CD4-positive, alpha-beta T cell treated with Interleukin-12 subunit alpha and Interleukin-12 subunit beta, for 1 hour (primary cell): ENCODE data around the gene ZNFX1.

Experiments used
- DNase-seq: peaks from one replicate; pipeline ENCODE4 v3.0.0-alpha.2; 2020

The ZNFX1 gene

GRCh38 chr20:49291200-49291599 is 13.3 kb upstream of the ZNFX1 start:
- no peak for DNase-seq

- DNase-seq, result no peak
Observed at GRCh38 chr20:49290608-49291191, 12.8 kb upstream of the ZNFX1 start.

GRCh38 chr20:49288784-49289696 is 11.2 kb upstream of the ZNFX1 start:
- no peak for DNase-seq

- DNase-seq, result no peak
Observed at GRCh38 chr20:49288250-49288751, 10.4 kb upstream of the ZNFX1 start.

GRCh38 chr20:49287555-49288249 is 9.8 kb upstream of the ZNFX1 start:
- DNase-seq, result no peak

- no peak for DNase-seq
Observed at GRCh38 chr20:49286689-49287551, 9.1 kb upstream of the ZNFX1 start.

GRCh38 chr20:49285813-49286494 is 8.1 kb upstream of the ZNFX1 start:
- DNase-seq, result no peak

- DNase-seq, result no peak
Observed at GRCh38 chr20:49285233-49285668, 7.4 kb upstream of the ZNFX1 start.

- DNase-seq, result no peak
Observed at GRCh38 chr20:49284818-49285217, 7.0 kb upstream of the ZNFX1 start.

GRCh38 chr20:49283703-49284625 is 6.1 kb upstream of the ZNFX1 start:
- no peak for DNase-seq

- peak; percentile 40 for DNase-seq
Observed at GRCh38 chr20:49283176-49283702, 5.4 kb upstream of the ZNFX1 start.

- DNase-seq, result no peak
Observed at GRCh38 chr20:49282584-49283171, 4.8 kb upstream of the ZNFX1 start.

- no peak for DNase-seq
Observed at GRCh38 chr20:49281913-49282467, 4.1 kb upstream of the ZNFX1 start.

GRCh38 chr20:49281059-49281912 is 3.4 kb upstream of the ZNFX1 start:
- DNase-seq, result peak; percentile 33

- no peak for DNase-seq
Observed at GRCh38 chr20:49280463-49281058, 2.7 kb upstream of the ZNFX1 start.

- DNase-seq, result no peak
Observed at GRCh38 chr20:49279677-49280462, 2.0 kb upstream of the ZNFX1 start.
